Activated T-cell treated with anti-CD3 and anti-CD28 coated beads, Interleukin-2, amount 50 U/mL, for 4 hours (primary cell): Measurements from ENCODE around the gene CUX1. TPM values are rescaled to one million over a fixed set of nuclear protein-coding genes. Genes with fewer than 3 reads are reported as not detected.
"Not testable (repeated sequence)": the region's sequence is repeated elsewhere in the genome, so short reads cannot be mapped to it uniquely, and the experiment has no call there.

ENCODE experiments used
- ATAC-seq, 2 donors: fragments of 200-7000 bp; cut with Tn5 transposase; one replicate each; pipeline ENCODE4 v1.10.0; 2021
- DNase-seq: peaks from one replicate; pipeline ENCODE4 v3.0.0-alpha.2; 2020
- H3K27me3 Mint-ChIP-seq: one replicate; pipeline ENCODE4 v1.8.0; 2021; ENCODE audit warnings: low read depth, mixed read lengths
- H3K36me3 Mint-ChIP-seq: one replicate; pipeline ENCODE4 v1.8.0; 2022; ENCODE audit warnings: mixed read lengths; ENCODE audit not compliant: insufficient read depth
- H3K4me1 Mint-ChIP-seq: one replicate; pipeline ENCODE4 v1.8.0; 2021; ENCODE audit warnings: low read depth, mixed read lengths
- H3K4me3 Mint-ChIP-seq: one replicate; pipeline ENCODE4 v1.8.0; 2021; ENCODE audit warnings: mild to moderate bottlenecking, moderate library complexity, mixed read lengths
- H3K9me3 Mint-ChIP-seq: one replicate; pipeline ENCODE4 v1.8.0; 2021; ENCODE audit warnings: mixed read lengths
- total RNA-seq, 3 donors: library from RNA; stranded (reverse); gene quantifications; one replicate each; pipeline ENCODE4 v1.2.1, GENCODE V29; 2021

CUX1 gene
- total RNA-seq, 3 donors from 2014 or later, result 18.6 to 21.6 (median 20.7) TPM

DNA sequence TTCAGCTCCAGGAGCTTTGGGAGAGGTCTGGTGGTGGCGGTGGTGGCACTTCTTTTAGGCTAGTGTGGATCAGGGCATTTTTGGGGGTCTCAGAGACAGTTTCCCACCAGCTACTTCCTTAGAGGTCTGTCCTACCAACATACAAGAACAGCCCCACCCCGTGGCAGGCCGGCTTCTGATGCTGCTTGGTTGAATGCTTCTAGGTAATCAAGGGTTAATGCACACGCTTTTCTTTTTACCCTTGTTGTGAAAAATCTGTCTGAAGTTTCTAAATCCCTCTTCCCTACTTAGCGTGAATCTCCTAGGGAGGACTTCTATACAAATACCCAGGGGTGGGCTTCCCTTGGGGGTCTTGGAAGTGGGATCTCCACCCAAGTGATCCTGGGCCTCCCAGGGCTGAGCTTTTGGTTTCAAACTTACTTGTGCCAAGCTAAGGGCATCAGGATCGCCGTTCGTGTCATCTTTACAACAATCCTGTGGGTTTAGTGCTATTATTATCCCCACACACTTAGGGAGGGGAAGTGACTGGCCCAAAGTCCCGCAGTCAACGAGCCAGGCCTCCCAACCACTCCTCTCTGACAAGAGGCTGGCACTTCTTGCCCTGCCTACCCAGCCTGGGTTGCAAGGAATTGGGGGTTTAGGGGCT is 471.0 kb downstream of the CUX1 start:
- Mint-ChIP-seq H3K4me3 (peak overlapping the region; percentile 55), H3K27me3 (peaks cover 2% of the 10 kb centered on the region), H3K9me3 (no peaks in the 10 kb centered on the region), H3K36me3 (no peaks in the 10 kb centered on the region), H3K4me1 (peaks cover 39% of the 10 kb centered on the region)
- no peak for DNase-seq
- no peak for ATAC-seq

- Mint-ChIP-seq H3K27me3 (peaks cover 2% of the 10 kb centered on the region), H3K4me3 (no peak overlapping the region)
Measured at GRCh38 chr7:102289057-102289456, 471.6 kb downstream of the CUX1 start.

DNA sequence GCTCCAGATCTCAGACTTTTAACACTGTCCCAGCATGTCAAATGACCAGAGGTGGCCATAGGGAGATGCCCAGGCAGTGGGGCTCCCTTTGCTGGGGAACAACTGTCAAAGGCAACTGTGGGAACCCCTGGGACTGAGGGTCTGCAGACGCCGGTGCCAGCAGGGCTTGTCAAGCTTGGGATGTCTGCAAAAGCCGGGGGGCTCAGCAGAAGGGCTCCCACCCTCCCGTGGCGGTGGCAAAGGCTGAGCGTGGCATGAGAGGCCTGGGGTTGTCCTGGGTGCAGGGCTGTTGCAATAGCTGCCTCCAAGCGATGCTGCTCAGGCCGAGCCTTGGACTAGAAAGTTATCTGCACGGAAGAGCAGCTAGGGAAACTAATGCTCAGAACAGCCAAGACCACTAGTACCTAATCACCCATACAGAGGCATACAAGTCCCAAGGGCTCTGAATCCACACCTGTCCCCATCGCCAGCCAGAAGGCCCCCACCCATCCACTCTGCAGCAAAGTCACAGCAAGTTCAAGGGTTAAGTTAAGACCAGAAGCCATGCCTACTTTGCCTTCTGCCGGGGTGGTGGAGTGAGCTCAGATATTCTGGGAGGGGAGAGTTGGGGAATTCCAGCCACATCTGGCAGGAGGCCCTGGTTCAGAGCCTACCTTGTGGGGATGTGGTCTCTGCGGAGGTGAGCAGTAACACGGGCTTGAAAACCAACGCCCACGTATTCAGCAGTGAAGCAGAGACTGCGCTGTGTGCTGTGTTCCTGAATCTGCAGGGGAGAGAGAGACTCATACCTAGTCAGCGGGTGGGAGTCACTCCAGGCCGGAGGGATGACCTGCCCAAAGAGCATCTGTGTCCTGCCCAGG is 473.9 kb downstream of the CUX1 start:
- no peak overlapping the region for H3K4me3 Mint-ChIP-seq
- peaks cover 25% of the 10 kb centered on the region for H3K4me1 Mint-ChIP-seq
- no peaks in the 10 kb centered on the region for H3K9me3 Mint-ChIP-seq
- peak; percentile 32 to 35 for ATAC-seq
- peak; percentile 36 for DNase-seq
- H3K36me3 Mint-ChIP-seq, result no peaks in the 10 kb centered on the region
- H3K27me3 Mint-ChIP-seq, result peaks cover 2% of the 10 kb centered on the region

More at GRCh38 chr7:102289057-102289456, 471.6 kb downstream of the CUX1 start:
- Mint-ChIP-seq H3K4me1 (peaks cover 37% of the 10 kb centered on the region), H3K36me3 (no peaks in the 10 kb centered on the region), H3K9me3 (no peaks in the 10 kb centered on the region)
- DNase-seq, result no peak
- ATAC-seq, result no peak

- Mint-ChIP-seq H3K4me3 (no peak overlapping the region), H3K9me3 (no peaks in the 10 kb centered on the region), H3K27me3 (peaks cover 2% of the 10 kb centered on the region), H3K4me1 (peaks cover 25% of the 10 kb centered on the region), H3K36me3 (no peaks in the 10 kb centered on the region)
- DNase-seq (no peak), ATAC-seq (no peak)
Measured at GRCh38 chr7:102291916-102292267, 474.5 kb downstream of the CUX1 start.

GRCh38 chr7:102292813-102293798 is 475.7 kb downstream of the CUX1 start:
- DNase-seq (no peak), ATAC-seq (no peak)
- H3K36me3 Mint-ChIP-seq, result no peaks in the 10 kb centered on the region
- H3K4me1 Mint-ChIP-seq, result peaks cover 24% of the 10 kb centered on the region
- H3K27me3 Mint-ChIP-seq, result peaks cover 2% of the 10 kb centered on the region
- no peaks in the 10 kb centered on the region for H3K9me3 Mint-ChIP-seq
- no peak overlapping the region for H3K4me3 Mint-ChIP-seq

- Mint-ChIP-seq H3K36me3 (no peaks in the 10 kb centered on the region), H3K4me3 (no peak overlapping the region), H3K9me3 (no peaks in the 10 kb centered on the region), H3K27me3 (peaks cover 2% of the 10 kb centered on the region), H3K4me1 (peaks cover 12% of the 10 kb centered on the region)
- no peak for DNase-seq
- ATAC-seq, result no peak
Measured at GRCh38 chr7:102294589-102294988, 477.2 kb downstream of the CUX1 start.

GRCh38 chr7:102295346-102296178 is 478.1 kb downstream of the CUX1 start:
- DNase-seq (no peak), ATAC-seq (no peak)
- no peaks in the 10 kb centered on the region for H3K9me3 Mint-ChIP-seq
- no peaks in the 10 kb centered on the region for H3K27me3 Mint-ChIP-seq
- H3K36me3 Mint-ChIP-seq, result no peaks in the 10 kb centered on the region
- peaks cover 10% of the 10 kb centered on the region for H3K4me1 Mint-ChIP-seq
- H3K4me3 Mint-ChIP-seq, result no peak overlapping the region

DNA sequence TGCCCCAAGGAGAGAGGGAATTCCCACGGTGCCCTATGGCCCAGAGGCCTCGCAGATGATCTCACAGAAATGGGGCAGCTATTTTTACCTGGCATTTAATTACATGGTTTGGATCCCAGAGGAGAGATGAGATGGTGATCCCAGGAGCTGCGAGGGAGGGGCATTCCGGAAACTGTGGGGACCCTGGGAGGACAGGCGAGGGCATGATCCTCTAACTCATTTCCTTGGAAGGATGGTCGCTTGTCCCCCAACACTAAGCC is 478.7 kb downstream of the CUX1 start:
- Mint-ChIP-seq H3K27me3 (no peaks in the 10 kb centered on the region), H3K9me3 (no peaks in the 10 kb centered on the region), H3K4me1 (peaks cover 9% of the 10 kb centered on the region), H3K4me3 (no peak overlapping the region), H3K36me3 (no peaks in the 10 kb centered on the region)
- ATAC-seq, result no peak
- no peak for DNase-seq

DNA sequence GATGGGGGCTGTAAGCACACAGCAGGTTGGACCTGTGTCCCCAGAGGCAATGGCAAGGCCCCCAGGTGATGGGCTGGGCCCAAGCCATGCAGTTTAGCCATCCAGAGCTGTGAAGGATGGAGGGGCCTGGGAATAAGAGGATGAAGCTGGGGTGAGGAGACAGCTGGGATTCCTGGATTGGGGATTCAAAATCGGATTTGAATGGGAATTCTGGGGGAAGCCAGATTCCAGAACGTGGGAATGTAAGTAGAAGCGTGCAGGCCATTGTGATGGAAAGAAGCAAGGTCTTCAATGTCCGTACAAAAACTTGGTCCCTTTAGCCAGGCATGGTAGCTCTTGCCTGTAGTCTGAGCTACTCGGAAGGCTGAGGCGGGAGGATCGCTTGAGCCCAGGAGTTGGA is 479.1 kb downstream of the CUX1 start:
- H3K4me3 Mint-ChIP-seq, result no peak overlapping the region
- no peaks in the 10 kb centered on the region for H3K27me3 Mint-ChIP-seq
- no peaks in the 10 kb centered on the region for H3K36me3 Mint-ChIP-seq
- peaks cover 5% of the 10 kb centered on the region for H3K4me1 Mint-ChIP-seq
- H3K9me3 Mint-ChIP-seq, result no peaks in the 10 kb centered on the region
- DNase-seq (no peak), ATAC-seq (no peak)

DNA sequence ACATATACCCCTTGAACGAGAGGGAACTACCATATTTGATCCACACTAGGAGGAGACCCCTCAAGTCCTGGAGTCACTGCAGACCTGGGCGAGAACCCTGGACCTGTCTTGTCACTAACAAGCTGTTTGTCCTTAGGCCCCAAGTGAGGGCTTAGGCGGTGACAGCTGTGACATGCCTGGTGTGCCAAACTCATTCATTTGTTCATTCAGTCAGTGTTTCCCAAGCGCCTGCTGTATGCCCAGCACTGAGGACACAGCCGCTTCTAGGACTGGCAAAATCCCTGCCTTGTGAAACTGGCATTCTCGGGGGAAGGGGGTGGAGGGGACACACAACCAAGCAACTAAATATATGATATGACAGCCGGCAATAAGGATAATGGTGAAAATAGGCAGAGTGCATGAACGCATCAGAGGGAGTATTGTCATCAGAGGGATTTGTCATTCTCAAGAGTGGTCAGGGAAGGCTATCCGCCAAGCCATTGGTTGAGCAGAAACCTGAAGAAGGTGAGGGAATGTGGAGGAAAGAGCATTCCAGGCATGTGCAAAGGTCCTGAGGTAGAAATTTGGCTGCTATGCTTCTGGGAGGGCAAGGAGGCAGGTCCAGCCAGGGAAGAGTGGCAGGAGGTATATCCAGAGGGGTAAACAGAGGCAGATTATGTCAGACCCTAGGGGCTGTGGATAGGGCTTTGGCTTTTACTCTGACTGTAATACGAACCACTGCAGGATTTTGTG is 480.2 kb downstream of the CUX1 start:
- Mint-ChIP-seq H3K4me3 (no peak overlapping the region), H3K4me1 (no peaks in the 10 kb centered on the region), H3K27me3 (no peaks in the 10 kb centered on the region), H3K36me3 (no peaks in the 10 kb centered on the region), H3K9me3 (no peaks in the 10 kb centered on the region)
- DNase-seq (no peak), ATAC-seq (no peak)

- Mint-ChIP-seq H3K27me3 (no peaks in the 10 kb centered on the region), H3K9me3 (no peaks in the 10 kb centered on the region), H3K4me1 (peaks cover 4% of the 10 kb centered on the region), H3K4me3 (no peak overlapping the region), H3K36me3 (no peaks in the 10 kb centered on the region)
- ATAC-seq, result no peak
- no peak for DNase-seq
Measured at GRCh38 chr7:102300643-102301221, 483.3 kb downstream of the CUX1 start.

GRCh38 chr7:102301367-102301766 is 483.9 kb downstream of the CUX1 start:
- not testable (repeated sequence) for H3K9me3 Mint-ChIP-seq, H3K27me3 Mint-ChIP-seq, H3K4me1 Mint-ChIP-seq, DNase-seq, H3K4me3 Mint-ChIP-seq, H3K36me3 Mint-ChIP-seq, ATAC-seq

DNA sequence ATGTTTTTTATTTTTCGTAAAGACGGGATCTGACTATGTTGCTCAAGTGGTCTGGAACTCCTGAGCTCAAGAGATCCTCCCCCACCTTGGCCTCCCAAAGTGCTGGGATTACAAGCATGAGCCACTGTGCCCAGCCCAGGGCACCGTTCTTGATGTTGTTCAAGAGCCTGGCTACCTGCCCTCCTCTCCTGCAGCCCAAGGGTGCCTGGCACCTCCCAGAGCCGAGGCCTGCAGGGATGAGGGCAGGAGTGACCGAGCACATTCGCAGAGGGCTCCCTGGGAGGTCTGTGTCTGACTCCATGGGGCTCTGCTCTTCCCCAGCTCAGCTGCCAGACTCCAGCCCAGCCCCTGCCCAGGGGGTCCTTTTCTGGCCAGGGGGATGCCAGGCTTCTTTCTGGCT is 484.6 kb downstream of the CUX1 start:
- no peak for DNase-seq
- Mint-ChIP-seq H3K4me1 (peaks cover 9% of the 10 kb centered on the region), H3K4me3 (no peak overlapping the region), H3K27me3 (no peaks in the 10 kb centered on the region), H3K9me3 (no peaks in the 10 kb centered on the region), H3K36me3 (no peaks in the 10 kb centered on the region)
- no peak for ATAC-seq
